Epidermal melanocyte (primary cell): Measurements from ENCODE around the gene TRIM4.
"Not testable (repeated sequence)": the region's sequence is repeated elsewhere in the genome, so short reads cannot be mapped to it uniquely, and the experiment has no call there.

ENCODE experiments used
- DNase-seq: peaks from one replicate; pipeline ENCODE4 v3.0.0; 2011; ENCODE audit warnings: low spot score; ENCODE audit not compliant: insufficient read length

TRIM4 gene, protein sequence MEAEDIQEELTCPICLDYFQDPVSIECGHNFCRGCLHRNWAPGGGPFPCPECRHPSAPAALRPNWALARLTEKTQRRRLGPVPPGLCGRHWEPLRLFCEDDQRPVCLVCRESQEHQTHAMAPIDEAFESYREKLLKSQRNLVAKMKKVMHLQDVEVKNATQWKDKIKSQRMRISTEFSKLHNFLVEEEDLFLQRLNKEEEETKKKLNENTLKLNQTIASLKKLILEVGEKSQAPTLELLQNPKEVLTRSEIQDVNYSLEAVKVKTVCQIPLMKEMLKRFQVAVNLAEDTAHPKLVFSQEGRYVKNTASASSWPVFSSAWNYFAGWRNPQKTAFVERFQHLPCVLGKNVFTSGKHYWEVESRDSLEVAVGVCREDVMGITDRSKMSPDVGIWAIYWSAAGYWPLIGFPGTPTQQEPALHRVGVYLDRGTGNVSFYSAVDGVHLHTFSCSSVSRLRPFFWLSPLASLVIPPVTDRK

DNA sequence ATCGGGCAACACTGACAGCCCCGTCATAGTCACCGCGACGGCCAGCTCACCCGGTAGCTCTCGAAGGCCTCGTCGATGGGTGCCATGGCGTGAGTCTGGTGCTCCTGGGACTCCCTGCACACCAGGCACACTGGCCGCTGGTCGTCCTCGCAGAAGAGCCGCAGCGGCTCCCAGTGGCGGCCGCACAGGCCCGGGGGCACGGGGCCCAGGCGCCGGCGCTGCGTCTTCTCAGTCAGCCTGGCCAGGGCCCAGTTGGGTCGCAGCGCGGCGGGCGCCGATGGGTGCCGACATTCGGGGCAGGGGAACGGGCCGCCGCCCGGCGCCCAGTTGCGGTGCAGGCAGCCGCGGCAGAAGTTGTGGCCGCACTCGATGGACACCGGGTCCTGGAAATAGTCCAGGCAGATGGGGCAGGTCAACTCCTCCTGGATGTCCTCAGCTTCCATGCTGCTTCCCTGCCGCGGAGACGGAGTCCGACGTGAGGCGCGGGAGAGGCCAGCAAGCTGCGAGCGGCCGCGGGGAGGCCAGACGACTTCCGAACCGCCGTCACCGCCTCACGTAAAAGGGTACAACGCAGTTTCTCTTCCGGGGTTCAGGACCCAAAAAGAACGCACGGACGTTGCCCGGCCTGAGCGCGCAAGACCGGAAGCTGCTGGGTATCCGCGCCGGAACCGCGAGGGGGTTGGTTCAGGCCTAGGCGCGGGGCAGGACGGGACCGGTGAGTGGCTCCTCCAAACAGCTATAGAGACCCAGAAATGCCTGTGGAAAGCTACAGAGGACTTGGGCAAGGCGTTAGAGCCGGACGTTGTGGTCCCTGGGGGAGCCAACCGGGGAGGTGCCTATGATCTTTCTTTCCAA is at the start of gene TRIM4:
TRIM4 (minus strand) TSS at position 572 of the 855 bp plus-strand sequence; CDS start at position 443, 129 bp downstream.
- DNase-seq, result peak; percentile 83

DNA sequence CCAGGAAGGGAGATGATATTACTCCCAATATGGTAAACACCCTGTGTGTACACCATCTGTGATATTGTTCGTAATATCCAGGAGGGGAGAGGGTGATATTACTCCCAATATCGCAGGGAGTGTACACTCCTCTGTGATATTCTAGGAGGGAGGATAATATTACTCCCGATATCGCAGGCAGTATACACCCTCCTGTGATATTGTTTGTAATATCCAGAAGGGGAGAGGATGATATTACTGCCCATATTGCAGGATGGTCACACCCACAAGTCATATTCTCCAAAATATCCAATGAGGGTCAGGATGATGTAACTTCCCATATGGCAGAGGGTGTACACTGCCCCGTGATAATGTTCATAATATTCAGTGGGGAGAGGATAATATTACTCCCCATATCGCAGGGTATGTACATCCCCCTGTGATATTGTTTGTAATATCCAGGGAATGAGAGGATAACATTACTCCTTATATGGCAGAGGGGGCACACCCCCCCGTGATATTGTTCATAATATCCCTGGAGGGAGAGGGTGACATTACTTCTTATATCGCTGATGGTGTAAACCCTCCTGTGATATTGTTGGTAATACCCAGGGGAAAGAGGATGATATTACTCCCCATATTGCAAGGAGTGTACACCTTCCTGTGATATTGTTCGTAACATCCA is 39.4 kb upstream of the TRIM4 start:
- DNase-seq, result no peak

DNA sequence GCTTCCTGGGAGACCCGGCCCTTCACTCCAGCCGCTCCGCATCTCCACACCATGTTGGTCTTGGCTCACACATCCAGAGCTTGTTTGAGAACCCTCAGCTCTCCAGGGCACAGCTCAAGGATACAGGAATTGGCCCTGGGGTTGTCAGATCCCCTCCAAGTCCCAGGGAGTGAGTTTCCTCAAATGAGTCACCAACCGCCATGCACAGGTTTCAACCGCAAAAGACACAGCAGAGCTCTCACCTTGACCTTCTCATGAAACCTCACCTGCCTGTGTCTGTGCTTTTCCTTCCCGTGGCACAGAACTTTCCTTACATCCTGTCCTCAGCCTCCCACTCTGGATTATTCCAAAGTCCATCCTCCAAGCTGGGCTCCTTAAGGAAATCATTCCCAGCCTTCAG is 35.9 kb upstream of the TRIM4 start:
- DNase-seq, result no peak

DNA sequence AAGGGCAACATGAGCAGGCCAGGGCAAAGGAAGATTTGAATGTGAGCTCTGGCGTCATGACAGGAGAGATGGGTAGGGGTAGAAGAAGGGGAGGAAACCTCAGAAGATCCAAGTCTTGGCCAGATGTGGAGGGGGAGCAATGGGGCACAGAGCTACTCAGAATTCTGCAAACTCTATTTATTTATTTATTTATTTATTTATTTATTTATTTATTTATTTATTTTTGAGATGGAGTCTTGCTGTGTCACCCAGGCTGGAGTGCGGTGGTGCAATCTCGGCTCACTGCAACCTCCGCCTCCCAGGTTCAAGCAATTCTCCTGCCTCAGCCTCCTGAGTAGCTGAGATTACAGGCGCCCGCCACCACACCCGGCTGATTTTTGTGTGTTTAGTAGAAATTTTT is 35.3 kb upstream of the TRIM4 start:
- DNase-seq, result not testable (repeated sequence)

DNA sequence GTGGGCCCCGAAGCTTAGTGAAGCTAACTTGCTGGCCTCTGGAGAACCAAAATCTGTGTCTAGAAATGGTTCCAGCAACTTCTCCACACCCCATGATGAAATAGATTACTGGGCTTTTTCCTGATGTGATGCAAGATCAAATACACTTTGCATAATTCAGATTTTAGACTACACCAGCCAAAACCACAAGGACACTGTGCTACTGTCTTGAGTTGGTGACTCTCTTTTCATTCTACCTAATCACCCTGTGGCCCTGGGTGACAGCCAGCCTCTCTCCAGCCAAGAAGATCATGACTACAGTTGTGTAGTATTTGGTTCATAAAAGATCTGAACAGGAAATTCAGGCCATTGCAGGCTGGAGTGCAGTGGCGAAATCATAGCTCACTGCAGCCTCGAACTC is 34.3 kb upstream of the TRIM4 start:
- DNase-seq, result no peak

DNA sequence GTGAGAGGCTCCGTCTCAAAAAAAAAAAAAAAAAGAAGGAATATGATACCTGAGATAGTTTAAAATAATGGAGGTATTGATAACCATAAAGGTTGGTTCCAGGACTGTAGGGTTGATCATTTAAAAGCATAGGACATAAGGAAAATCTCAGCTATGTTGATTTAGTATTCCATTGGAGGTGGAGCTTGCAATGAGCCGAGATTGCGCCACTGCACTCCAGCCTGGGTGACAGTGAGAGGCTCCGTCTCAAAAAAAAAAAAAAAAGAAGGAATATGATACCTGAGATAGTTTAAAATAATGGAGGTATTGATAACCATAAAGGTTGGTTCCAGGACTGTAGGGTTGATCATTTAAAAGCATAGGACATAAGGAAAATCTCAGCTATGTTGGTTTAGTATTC is 33.3 kb upstream of the TRIM4 start:
- DNase-seq, result not testable (repeated sequence)

DNA sequence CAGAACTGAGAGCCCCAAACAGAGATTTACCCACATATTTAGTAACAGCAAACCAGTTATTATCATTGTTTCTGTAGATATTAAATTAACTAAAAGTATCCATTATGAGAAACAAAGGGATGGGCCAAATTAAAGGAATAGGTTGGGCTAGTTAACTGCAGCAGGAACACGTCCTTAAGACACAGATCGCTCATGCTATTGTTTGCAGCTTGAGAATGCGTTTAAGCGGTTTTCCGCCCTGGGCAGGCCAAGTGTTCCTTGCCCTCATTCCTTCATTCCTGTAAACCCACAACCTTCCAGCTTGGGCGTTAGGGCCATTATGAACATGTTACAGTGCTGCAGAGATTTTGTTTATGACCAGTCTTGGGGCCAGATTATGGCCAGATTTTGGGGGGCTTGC is 31.5 kb upstream of the TRIM4 start:
- not testable (repeated sequence) for DNase-seq

DNA sequence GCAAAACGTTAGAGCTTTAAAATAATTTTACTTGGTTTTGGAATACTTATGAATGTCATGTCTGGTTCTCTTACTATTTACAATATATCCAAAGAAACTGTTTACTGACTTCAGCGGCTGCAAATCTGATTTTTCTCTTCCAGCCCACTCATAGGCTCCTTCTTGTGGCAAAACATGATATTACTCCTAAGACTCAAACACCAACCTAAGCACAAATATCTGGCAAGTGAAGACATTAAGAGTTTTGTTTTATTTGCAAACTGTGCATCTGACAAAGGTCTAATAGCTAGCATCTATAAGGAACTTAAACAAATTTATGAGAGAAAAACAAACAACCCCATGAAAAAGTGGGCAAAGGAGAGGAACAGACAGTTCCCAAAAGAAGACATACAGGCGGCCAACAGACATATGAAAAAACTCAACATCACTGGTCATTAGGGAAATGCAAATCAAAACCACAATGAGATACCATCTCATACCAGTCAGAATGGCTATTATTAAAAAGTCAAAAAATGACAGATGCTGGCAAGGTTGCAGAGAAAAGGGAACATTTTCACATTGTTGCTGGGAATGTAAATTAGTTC is 30.4 kb upstream of the TRIM4 start:
- DNase-seq, result no peak

DNA sequence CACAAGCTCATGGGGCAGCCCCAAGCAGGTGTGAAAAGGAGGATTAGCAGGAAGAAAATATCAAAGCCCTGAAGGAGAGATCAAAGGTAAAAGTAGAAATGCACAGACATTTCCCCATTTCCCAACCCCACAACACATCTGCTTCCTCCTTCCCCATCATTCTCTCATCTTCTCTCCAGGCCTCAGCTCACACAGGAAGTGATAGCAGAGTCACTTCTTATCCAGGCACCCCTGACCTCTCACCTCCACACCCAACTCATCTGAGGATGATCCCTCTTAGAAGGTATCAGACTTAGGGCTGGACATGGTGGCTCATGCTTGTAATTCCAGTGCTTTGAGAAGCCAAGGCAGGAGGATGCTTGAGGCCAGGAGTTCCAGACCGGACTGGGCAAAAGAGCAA is 28.3 kb upstream of the TRIM4 start:
- DNase-seq, result no peak

DNA sequence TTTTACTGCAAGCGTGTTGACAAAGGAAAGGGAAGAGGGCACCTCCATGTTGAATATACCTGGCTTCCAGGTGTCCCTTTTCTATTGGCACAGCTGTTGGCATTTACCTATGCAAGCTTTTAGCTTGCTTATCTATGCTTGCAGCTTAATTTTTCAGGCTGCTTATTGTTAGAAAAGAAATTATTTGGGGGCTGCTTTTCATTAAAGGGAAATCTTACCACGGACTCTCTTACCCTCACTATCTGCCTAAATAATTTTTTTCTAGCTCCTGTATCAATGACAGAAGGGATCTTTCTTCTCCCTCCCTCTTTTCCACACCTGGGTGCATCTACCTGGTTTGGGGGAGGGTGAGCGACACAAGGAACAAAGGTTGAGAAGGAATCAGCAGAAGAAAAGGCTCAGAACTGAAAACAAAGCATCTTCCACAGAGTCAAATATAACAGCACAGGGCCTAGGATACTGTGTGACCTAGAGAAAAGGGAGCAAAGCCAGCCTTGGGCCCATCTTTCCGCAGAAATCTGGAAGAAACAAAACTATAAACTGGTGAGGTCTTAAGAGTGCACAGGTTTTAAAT is 25.3 kb upstream of the TRIM4 start:
- DNase-seq, result no peak

DNA sequence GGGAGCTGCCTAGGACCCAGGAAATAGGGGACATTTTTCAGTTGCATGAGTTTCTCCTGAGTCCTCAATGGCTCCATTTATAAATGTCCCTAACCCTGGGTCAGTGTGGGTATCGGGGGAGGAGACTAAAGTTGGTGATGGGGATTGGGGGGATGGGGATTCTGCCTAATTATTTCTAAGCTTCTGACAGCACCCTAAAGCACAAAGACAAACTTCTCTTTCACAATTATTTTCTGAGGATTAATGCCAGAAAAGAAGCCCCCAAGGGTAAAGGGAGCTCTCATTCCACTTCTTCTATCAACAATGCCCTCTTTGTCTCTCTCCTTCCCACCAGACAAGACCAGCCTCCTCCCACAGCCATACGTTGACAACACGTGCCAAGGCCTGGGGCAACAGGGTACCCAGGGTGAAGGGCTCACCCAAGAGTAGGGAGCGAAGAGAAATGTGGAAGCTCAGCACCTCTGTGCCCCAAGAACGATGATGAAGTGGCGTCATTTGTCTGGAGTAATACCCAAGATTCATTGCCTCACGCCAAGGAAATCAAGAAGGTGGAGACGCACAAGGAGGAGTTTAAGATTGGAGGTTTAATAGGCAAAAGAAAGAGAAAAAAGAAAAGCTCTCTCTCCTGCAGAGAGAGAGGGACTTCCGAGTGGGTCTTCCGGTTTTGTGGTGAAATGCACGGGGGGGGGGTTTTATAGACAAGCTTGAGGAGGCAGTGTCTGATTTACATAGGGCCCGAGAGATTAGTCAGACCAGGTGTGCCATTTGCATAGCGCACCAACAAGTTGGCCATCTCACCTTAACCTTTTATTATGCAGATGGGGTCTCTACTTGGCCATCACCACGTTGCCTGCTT is 24.5 kb upstream of the TRIM4 start:
- DNase-seq, result peak; percentile 74

DNA sequence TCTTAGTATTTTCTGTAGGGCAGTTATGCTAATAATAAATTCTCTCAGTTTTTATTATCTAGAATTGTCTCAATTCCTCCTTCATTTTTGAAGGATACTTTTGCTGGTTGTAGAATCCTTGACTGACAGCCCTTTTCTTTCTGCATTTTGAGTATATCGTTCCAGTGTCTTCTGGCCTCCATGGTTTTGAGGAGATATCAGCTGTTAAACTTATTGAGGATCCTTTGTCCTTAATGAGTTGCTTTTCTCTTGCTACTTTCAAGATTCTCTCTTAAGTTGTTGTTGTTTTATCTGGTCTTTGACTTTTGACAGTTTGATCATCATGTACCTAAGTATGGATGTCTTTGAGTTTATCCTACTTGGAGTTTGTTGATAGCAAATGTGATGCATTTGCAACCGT is 19.0 kb upstream of the TRIM4 start:
- DNase-seq, result no peak

DNA sequence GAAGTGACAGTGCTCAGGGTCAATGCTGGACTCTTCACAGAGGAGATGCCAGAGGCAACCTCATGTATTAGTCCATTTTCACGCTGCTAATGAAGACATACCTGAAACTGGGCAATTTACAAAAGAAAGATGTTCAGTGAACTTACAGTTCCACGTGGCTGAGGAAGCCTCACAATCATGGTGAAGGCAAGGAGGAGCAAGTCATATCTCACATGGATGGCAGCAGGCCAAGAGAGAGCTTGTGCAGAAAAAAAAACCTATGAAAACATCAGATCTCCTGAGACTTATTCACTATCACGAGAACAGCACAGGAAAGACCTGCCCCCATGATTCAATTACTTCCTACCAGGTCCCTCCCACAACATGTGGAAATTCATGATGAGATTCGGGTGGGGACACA is 15.7 kb upstream of the TRIM4 start:
- not testable (repeated sequence) for DNase-seq

DNA sequence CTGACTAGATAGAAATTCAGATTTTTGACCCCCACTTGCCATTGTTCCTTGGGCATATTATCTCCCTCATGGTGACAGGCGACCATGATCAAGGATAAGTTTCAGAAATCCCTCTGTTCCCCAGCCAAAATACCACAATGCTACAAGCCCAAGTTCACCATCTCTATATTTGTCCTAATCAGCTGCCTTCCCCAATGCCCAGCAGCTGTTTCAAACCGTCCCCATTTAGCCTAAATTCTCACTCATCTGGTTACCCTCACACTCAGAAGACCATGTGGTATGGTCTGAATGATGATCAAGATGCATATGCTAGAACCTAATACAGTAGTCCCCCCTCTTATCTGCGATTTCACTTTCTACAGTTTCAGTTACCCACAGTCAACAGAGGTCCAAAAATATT is 11.0 kb upstream of the TRIM4 start:
- DNase-seq, result no peak

DNA sequence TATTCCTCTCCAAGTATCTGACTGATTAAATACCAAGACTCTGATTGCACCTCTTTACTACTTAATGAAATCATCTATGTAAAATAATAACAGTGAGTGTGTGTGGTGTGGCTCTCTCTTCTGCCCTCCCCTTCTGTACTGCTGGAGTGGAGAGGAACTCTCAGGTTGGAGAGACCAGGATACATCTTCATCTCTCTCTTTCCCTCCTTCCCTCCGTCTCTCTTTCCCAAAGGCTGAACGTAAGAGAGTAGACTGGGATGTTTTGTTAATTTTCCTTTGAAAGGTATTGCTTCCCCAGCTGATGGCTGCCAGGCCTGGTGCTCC is 10.4 kb upstream of the TRIM4 start:
- no peak for DNase-seq

DNA sequence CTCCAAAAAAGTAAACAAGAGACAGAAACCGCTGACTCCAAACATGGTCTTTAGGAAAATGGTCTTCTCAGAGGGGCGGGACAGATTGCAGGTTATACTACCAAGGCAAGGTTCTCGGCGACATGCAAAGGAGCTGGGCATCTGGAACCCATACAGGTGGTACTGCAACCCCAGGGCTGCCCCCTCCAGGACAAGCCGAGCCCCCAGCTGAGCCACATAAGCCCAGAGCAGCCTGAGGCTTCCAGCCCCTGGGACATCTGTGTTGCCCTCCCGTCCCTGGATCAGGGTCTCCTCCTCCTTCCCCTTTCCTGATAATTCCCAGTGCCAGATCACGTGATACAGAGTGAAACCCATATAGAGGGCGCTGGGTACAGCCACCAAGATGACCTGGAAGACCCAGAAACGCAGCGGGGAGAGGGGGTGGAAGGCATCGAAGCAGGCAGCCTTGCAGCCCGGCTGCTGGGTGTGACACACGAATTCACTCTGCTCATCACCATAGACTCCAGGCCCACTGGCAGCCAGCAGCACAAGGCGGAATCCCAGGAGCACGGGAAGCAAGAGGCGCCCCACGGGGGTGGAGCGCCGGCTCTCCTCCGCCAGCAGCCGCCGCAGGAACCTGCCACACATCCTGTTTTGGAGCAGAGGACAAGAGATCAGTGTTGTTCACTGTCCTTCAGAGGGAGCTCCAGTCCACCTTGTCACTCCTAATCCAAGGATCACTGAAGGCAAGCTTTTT is 9.8 kb upstream of the TRIM4 start, which contains the start of gene GJC3:
GJC3 (minus strand) TSS at position 627 of the 736 bp plus-strand sequence; CDS start at position 627, 0 bp downstream.
- peak; percentile 82 for DNase-seq

DNA sequence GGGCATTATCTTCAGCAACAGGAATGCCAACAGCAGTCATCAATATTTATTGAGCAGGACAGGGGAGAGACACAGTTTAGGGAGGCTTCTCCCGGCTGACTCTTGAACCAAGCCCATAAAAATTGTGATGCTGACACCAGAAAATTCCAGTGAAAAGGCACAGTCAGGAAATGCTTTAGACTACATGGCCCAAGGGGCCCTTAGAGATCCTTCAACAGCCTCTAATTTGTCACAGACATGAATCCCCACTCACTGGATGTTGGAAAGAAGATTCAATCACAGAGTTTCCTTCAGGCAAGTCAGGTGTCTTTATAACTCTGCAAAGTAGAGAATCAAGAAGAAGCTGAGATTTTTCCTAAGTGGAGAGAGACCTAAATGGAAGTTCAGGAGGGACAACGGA is 8.9 kb upstream of the TRIM4 start:
- DNase-seq, result no peak

DNA sequence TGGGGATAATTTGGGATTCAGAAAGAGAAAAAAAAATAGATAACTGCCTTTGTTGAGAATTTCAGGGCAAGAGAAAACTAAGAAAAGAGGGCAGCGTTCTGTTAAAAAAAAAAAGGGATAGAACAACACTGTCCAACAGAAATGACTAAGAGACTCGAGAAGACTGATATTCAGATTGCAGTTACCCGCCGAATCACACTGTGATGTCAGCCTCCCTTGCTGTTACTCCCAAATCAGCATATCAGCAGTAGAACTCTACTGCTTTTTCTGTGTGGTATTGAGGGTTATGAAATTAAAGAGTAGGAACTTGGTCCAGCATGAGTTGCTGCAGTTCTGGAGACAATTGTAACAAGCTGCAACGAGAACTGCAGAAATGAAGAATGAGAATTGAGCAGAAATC is 8.2 kb upstream of the TRIM4 start:
- DNase-seq, result no peak

DNA sequence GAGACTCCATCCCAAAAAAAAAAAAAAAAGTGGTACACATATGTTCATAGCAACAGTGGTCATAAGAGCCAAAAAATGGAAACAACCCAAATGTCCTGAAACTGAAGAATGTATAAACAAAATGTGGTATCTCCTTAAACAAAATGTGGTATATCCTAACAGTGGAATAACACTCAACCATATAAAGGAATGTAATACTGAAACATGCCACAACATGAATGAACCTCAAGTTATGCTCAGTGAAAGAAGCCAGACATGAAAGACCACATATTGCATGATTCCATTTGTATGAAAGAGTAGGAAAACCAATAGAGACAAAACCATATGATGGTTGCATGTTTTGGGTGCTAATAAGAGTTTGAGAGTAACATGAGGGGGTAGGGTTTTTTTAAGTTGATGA is 7.0 kb upstream of the TRIM4 start:
- DNase-seq, result no peak

DNA sequence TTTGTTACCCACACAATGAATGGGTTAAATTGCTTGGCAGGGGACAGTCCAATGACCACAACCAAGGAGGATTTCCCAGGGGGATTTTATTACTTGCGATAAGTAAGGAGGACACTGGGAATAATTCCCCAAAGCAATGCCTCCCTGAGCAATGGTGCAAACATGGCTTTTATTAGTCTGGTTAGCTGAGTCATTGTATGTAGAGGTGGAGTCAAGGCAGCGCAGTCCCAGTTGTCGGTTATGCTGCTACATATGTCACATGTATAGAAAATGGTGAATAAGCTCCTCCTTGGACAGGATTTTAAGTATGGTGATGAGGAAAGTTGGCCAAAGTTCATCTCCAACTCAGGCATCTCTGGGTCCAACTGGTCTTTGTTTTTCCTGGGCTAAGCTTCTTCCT is 3.9 kb upstream of the TRIM4 start:
- no peak for DNase-seq
